Measurements from ENCODE around the gene ADTRP.

Gene ADTRP

DNA sequence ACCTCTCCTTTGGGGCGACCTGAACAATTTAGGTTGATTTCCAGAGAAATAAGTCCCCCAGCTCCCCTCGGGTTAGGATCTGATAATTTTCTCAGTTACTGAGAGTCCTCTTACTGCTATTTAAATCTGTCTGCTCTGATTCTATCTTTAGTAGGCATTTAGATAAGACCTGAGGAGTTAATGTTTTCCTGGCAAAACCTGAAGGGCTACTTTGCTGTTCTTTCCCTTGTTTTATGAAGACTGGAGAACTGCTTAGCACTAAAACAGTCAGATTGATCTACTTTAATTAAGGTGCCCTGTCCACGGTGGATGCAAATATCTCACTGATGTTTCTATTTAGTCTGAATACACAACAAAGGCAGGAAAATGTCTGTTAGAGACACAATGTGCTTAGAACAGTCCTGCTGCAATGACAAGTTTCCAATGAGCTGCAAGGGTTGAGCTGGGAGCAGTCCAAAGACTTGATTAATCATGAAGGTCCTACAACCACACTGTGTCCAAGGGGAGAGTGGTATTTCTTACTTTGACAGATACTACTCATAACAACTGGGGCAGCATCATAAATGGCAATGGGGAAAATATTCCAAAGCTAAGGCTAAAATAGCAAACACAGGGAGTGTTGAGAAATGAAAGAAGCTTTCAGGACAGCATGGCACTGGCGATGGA is 15.7 kb downstream of the ADTRP start:
- no peak overlapping the region for H2AFZ ChIP-seq (ENCODE audit: low read depth, low read length, severe bottlenecking)
- no peaks in the 10 kb centered on the region for H3K9me2 ChIP-seq (replicated peaks; ENCODE audit: insufficient read depth, low read length)
- no peak overlapping the region for H3K9ac ChIP-seq (ENCODE audit: low read length)
- TF ChIP-seq EZH2phosphoT487 (conservative IDR thresholded peaks at IDR 0.05; ENCODE audit: low read length) (no peak), CTCF (IDR thresholded peaks at IDR 0.05; ENCODE audit: insufficient read depth, low read length, poor library complexity, severe bottlenecking) (no peak)
- H4K20me1 ChIP-seq (ENCODE audit: low read depth, low read length) = no peaks in the 10 kb centered on the region
- no peaks in the 10 kb centered on the region for H3K9me3 ChIP-seq (ENCODE audit: insufficient read depth, low read length)
- H3K27me3 ChIP-seq (ENCODE audit: low read length) = 0 out of 2 replicates have a peak, but pooled peaks cover 2% of the 10 kb centered on the region
- H3K27ac ChIP-seq (ENCODE audit: low read depth, low read length) = no peak overlapping the region
- no peak overlapping the region for H3K4me3 ChIP-seq (ENCODE audit: insufficient read depth, low read length, poor library complexity, severe bottlenecking)
- H3F3A ChIP-seq (ENCODE audit: insufficient read depth) = no peaks in the 10 kb centered on the region
- H3K4me2 ChIP-seq (ENCODE audit: low read depth, low read length, poor library complexity, severe bottlenecking) = no peak overlapping the region
- H3K79me2 ChIP-seq (ENCODE audit: insufficient read depth, low read length) = no peaks in the 10 kb centered on the region
- no peaks in the 10 kb centered on the region for H3K36me3 ChIP-seq (ENCODE audit: low read length)

- Histone ChIP-seq H3K9me3 (ENCODE audit: insufficient read depth, low read length) (no peaks in the 10 kb centered on the region), H3K4me3 (ENCODE audit: insufficient read depth, low read length, poor library complexity, severe bottlenecking) (no peak overlapping the region), H3K27me3 (ENCODE audit: low read length) (0 out of 2 replicates have a peak, but pooled peaks cover 4% of the 10 kb centered on the region), H2AFZ (ENCODE audit: low read depth, low read length, severe bottlenecking) (no peak overlapping the region), H3K79me2 (ENCODE audit: insufficient read depth, low read length) (no peaks in the 10 kb centered on the region), H4K20me1 (ENCODE audit: low read depth, low read length) (no peaks in the 10 kb centered on the region), H3K4me2 (ENCODE audit: low read depth, low read length, poor library complexity, severe bottlenecking) (no peak overlapping the region), H3K36me3 (ENCODE audit: low read length) (no peaks in the 10 kb centered on the region), H3K9me2 (replicated peaks; ENCODE audit: insufficient read depth, low read length) (no peaks in the 10 kb centered on the region), H3K27ac (ENCODE audit: low read depth, low read length) (no peak overlapping the region), H3F3A (ENCODE audit: insufficient read depth) (no peaks in the 10 kb centered on the region), H3K9ac (ENCODE audit: low read length) (no peak overlapping the region)
- TF ChIP-seq CTCF (IDR thresholded peaks at IDR 0.05; ENCODE audit: insufficient read depth, low read length, poor library complexity, severe bottlenecking) (no peak), EZH2phosphoT487 (conservative IDR thresholded peaks at IDR 0.05; ENCODE audit: low read length) (no peak)
Observed at GRCh38 chr6:11761744-11762620, 16.6 kb downstream of the ADTRP start.

GRCh38 chr6:11760015-11760473 is 18.6 kb downstream of the ADTRP start:
- Histone ChIP-seq H2AFZ (ENCODE audit: low read depth, low read length, severe bottlenecking) (no peak overlapping the region), H3F3A (ENCODE audit: insufficient read depth) (no peaks in the 10 kb centered on the region), H3K36me3 (ENCODE audit: low read length) (no peaks in the 10 kb centered on the region), H3K9me2 (replicated peaks; ENCODE audit: insufficient read depth, low read length) (no peaks in the 10 kb centered on the region), H4K20me1 (ENCODE audit: low read depth, low read length) (no peaks in the 10 kb centered on the region), H3K4me2 (ENCODE audit: low read depth, low read length, poor library complexity, severe bottlenecking) (no peak overlapping the region), H3K4me3 (ENCODE audit: insufficient read depth, low read length, poor library complexity, severe bottlenecking) (no peak overlapping the region), H3K79me2 (ENCODE audit: insufficient read depth, low read length) (no peaks in the 10 kb centered on the region), H3K9me3 (ENCODE audit: insufficient read depth, low read length) (no peaks in the 10 kb centered on the region), H3K9ac (ENCODE audit: low read length) (no peak overlapping the region), H3K27ac (ENCODE audit: low read depth, low read length) (no peak overlapping the region), H3K27me3 (ENCODE audit: low read length) (0 out of 2 replicates have a peak, but pooled peaks cover 4% of the 10 kb centered on the region)
- no peak for TF ChIP-seq EZH2phosphoT487 (conservative IDR thresholded peaks at IDR 0.05; ENCODE audit: low read length)
- no peak for TF ChIP-seq CTCF (IDR thresholded peaks at IDR 0.05; ENCODE audit: insufficient read depth, low read length, poor library complexity, severe bottlenecking)
